HG03342 (cell line): ENCODE measurements around the gene ID3.

ENCODE experiments used
- ATAC-seq: cut with Tn5 transposase; IDR thresholded peaks from one replicate; pipeline ENCODE4 v1.9.1; 2021; ENCODE audit warnings: mild to moderate bottlenecking, moderate library complexity; ENCODE audit not compliant: unreplicated experiment

The ID3 gene, protein sequence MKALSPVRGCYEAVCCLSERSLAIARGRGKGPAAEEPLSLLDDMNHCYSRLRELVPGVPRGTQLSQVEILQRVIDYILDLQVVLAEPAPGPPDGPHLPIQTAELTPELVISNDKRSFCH

DNA sequence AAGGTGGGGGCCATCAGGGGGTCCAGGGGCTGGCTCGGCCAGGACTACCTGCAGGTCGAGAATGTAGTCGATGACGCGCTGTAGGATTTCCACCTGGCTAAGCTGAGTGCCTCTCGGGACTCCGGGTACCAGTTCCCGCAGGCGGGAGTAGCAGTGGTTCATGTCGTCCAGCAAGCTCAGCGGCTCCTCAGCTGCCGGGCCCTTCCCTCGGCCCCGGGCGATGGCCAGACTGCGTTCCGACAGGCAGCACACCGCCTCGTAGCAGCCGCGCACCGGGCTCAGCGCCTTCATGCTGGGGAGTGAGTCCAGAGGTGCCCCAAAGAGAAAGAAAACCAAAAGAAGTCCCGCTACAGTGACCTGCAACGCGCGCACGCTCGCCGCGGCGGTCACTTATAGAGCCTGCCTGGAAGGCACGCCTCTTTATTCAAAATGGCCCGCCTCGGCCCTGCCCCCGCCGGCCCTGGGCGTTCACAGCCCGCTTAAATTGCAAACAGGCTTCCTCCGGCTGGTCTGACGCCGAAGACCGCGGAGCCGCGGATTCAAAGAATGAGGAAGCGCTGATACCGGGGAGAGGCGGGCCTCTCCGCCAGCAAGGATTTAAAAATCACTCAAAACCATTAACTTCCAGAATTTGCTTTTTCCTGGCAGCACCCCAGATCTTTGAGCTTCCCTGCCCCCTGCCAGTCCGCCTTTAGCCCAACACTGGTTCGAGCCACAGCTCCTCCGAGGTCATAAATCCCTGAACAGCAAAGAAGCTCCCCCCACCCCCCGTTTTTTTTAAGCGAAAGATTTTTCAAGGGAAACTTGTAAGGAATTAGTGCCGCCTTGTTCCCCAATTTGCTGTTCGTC, at the start of gene ID3:
TSS of gene ID3 (minus strand) at position 366 of the 849 bp plus-strand sequence. CDS start at position 291, 75 bp downstream.
- ATAC-seq: peak; percentile 60

DNA sequence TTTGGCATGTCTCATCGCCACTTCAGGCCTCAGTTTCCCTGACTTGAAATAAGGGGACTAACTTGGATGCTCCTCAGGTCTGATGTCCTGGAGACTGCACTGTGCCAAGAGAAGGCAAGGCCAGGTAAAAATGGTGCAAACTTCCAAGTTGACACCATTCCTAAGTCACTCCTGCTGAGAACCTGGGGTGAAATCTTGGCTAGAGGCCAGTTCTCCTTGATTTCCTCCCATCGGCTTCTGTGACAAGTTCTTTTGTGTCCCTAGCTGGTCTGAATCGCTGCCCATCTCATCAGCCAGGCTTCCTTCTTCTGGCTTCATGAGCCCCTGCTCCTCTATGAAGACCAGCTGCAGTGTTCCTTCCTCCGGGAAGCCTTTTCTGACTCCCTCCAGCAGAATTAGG, 48.6 kb upstream of the ID3 start:
- ATAC-seq: no peak

DNA sequence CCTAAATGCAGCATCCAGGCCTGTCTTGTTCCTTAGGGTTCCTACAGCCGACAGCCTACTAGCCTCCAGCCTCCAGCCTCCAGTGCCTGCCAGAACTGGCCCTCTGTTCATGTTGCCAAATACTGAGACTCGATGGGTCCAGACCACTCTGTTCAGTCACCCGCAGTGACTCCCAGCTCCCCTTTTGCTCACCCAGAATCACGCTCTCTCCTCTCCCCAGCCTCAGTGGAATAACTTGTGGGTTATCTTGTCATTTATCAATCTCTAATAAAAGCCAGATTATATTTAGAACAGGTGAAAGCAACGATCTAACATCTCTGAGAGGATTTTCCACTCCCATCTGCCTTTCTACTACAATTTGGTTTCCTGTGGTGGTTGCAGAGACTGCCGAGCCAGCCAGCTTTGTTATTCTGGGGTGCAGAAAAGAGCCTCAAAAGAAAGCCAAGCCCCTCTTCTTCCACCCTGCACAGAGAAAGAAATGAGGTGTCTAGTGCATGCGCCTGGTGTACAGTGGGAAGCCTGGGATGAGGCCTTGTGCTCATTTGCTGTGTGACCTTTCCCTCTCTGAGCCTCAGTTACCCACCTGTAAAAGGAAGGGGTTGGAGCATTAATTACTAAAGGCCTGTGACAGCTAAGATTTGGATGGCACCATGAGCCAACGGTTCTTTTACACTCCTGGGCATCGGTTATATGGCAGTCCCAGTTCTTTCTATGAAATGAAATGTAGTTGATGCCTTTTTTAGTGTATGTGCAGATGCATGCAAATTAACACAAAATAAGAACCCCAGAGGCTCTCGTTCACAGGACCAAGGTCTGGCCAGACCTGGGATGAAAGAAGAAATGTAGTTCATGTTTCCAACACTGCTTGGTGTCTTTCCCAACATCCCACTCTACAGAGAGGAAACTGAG, 42.9 kb upstream of the ID3 start:
- ATAC-seq: no peak

DNA sequence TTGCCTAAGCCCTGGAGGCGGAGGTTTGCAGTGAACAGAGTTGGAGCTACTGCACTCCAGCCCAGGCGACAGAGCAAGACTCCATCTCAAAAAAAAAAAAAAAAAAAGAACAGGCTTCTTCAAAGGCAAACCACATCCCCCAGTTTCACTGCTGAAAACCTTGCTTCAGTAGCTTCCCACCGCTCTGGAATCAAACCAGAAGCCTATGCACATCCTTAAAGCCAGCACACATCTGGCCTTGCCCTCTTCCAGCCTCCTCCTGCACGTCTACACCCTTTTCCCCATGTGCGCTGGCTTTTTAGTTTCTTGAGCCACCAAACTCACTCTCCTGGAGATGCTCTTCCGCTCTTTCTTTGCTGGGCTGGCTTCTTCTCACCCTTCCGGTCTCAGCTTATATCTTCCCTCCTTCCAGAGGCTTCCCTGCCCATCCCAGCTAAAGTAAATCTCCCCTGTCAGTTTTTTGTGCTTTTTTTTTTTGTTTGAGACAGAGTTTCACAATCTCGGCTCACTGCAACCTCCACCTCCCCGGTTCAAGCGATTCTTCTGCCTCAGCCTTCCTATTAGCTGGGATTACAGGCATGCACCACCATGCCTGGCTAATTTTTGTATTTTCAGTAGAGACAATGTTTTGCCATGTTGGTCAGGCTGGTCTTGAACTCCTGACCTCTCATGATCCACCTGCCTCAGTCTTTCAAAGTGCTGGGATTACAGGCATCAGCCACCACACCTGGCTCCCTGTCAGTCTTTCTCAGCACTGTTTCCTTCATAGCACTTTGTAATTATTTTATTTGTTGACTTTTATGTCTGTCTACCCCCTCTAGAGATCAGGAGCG, 42.0 kb upstream of the ID3 start:
- no peak for ATAC-seq

DNA sequence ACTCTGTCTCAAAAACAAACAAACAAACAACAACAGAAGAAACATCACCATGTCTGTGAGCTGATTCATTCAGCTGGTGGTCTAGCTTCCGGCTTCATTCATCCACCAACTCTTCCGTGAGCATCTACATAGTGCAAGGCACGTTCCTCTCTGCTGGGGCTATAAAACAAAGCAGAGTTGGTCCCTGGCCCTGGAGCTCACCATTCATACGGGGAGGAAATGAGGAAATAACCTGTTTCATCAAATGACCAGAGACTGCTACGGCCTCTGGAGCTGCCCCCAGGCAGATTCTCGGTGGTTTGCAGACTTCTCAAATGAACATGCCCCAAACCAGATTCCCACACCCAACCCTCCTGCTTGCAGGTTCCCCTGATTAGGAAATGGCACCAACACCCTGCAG, 41.0 kb upstream of the ID3 start:
- ATAC-seq: no peak

DNA sequence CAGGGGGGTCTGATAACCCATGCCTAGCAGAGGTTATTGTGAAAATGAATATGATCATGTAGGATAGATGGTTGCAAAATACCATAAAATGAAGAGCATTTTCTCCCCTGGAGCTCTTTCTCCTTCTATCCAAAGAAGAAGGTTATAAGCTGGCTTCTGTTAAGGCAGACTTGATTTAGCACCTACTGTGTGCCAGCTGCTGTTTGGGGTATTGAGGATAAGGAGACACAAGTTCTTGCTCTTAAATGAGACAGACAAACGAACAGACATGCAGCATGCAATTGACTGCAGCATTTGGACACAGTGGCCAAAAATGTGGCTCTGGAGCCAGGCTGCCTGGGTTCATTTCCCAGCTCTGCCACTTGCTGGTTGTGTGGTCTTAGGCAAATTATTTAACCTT, 39.8 kb upstream of the ID3 start:
- ATAC-seq: no peak

DNA sequence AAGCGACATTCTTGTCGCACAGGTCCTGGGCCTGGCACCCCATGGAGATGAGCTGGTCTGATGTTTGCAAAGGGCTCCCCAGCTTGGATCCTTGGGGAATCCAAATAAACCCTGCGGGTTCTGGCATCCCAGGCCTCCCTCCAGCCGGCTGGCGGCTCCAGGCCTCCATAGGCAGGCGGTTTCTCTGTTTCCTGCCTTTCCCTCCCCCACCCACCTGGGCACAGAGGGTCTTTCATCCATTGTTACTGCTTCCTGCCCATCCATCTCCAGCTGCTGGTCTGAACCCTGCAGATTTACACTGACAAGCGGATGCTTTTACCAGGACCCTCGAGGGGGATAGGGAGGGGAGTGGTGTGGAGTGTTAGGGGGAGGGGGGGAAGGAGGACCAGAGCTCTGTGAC, 39.1 kb upstream of the ID3 start:
- ATAC-seq: no peak

DNA sequence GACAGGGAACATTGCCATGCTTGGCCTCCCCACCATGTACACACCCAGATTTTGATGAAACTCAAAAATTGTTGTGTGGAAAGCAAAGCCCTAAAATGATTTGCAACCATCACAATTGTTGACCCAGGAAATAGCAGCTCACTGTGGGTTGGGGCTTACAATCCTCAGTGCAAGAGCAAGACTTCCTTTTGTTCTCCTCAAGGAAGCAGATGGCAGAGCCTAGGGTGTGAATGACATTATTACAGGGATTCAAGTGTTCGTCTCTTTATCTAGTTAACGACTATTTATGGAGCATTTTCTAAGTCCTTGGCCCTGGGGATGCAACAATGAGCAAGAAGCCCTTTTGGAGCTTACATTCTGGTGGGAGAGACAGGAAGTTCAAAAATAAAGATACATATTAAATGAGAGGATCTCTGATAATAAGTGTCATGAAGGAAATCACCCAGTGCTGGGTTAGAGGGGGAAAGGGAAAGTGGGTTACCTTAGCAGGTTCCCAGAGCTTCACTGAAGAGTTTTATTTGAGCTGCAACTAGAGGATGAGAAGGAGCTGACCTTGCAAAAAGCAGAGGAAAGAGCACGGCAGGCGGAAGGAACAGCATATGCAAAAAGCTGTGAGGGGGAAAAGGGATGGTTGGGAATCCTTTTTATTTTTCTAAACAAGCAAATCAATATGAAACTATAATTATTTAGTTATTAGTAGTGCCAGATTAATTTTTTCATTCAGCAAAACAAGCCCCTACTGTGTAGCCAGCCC, 38.5 kb upstream of the ID3 start:
- ATAC-seq: no peak

DNA sequence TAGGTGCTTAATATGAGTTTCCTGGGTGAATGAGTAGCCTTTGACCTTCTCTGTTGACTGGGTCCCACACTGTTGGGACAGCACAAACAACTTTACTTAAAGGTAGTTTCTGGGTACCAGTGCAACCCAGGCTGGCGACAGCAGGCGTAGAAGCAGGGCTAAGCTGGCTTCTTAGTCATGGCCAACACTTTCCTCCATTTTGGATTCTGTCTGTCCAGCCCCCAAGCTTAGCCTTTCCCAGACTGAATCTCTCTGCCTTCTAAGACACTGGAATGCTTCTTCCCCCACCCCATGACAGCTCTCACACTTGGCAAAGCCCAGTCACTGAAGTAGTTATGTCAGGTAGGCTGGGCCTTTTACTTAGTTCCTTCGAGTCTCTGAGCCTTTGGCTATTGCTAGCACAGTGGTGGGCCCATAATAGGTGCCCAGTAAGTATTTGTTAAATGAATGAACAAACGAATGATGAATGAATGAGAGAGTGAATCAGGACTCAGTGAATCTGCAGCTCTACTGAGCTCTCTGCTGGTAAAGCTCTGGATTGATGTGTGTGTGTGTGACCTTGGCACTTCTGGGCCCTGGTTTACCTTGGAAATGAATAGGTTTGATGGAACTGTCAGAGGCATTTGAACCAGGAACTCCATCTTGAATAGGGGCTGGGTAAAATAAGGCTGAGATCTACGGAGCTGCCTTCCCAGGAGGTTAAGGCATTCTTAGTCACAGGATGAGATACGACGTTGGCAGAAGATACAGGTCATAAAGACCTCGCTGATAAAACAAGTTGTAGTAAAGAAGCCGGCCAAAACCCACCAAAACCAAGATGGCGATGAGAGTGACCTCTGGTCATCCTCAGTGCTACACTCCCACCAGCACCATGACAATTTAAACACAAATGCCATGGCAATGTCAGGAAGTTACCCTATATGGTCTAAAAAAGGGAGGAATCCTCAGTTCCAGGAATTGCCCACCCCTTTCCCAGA, 37.4 kb upstream of the ID3 start:
- ATAC-seq: no peak

DNA sequence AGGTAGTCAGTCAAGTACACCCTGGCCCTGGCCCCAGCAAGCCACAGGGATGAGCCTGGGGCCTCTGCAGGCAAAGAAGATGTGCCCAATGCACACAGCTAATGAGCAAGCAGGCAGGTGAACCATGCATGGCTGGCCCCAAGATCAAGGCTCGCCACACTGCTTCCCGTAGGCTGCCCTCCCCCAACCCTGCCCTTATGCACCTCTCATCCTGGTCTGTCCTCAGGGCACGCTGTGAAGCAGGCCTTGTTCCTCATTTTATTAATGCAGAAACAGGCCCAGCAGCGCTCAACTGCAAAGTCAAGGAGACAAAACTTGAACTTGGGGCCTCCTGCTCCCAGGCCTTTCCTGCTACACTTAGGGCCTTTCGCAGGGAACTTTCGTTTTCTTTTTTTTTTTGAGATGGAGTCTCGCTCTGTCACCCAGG, 35.6 kb upstream of the ID3 start:
- ATAC-seq: peak; percentile 36

DNA sequence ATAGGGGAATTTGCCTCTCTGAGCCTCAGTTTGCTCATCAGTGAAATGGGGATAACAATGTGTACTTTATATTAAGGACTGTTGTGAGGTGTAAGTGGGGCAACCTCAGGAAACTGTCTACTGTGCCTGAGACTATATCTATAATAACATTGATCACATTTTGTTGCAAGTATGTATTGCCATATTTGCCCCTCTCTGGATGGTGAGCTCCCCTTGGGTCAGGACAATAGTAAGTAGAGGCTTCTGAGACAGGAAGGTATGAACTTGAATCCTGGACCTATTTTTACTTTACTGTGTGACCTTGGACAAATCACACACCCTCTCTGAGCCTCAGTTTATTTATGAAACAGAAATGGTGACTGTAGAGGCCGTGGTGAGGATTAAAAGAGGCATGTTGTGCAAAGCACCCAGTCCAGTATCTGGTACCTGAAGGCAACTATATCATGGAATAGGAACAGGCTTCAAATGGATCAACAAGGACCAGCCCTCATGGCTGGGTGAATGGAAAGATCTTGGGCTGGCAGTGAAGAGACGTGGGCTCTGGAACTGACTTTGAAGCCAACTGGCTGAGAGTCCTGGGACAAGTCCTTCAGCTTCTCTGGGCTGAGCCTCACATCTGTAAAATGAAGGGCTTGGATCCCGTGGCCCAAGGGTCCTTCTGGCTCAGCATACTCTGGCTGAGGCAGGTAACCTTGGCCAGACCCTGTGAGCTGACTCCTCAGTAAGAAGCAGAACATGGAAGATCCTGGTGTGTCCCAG, 35.0 kb upstream of the ID3 start:
- ATAC-seq: no peak

DNA sequence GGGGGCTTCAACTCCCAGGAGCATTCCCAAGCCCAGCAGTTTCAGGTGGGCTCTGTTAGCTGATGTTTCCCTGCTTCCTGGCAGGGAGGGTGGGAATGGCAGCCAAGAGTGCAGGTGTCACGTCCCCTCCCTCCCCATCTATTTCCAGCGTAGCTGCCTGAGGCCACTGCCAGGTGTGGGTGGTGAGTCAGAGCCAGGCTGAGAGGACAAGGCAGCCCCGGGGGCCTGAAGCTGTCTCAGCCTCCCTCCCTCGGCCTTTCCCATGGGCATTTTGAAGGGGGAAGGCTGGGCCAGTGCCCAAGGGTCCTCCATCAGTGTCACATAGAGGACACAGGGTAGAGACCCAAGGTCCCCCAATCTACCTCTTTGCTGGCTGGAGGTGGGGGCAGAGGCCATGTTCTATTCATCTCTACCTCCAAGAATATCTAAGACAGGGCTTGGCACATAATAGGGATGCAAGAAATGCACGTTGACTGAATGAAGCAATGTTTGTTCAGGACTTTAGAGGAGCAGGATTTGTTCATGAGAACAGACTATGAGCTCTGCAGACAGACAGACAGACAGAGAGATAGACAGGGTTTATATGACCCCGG, 34.4 kb upstream of the ID3 start:
- no peak for ATAC-seq

DNA sequence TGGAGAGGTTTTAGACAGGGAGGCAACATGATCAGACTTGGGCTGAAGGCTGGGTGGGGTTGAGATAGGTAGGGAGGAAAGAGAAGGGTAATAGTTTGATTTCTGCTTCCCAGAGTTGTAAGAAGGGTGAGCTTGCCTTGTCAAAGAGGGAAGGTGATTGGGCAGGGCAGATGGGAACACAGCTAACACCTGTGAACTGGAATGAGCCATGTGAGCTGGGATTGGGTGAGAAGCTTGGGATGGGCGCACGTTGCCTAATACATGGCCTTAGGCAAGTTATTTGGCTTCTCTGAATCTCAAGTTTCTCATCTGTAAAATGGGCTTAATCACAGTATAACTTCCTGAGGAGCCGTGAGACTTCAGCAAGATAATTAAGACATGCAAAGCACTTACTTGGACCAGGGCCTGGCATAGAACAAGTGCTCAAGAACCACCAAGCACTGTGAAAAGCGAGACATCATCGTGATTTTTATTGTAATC, 33.8 kb upstream of the ID3 start:
- ATAC-seq: no peak

DNA sequence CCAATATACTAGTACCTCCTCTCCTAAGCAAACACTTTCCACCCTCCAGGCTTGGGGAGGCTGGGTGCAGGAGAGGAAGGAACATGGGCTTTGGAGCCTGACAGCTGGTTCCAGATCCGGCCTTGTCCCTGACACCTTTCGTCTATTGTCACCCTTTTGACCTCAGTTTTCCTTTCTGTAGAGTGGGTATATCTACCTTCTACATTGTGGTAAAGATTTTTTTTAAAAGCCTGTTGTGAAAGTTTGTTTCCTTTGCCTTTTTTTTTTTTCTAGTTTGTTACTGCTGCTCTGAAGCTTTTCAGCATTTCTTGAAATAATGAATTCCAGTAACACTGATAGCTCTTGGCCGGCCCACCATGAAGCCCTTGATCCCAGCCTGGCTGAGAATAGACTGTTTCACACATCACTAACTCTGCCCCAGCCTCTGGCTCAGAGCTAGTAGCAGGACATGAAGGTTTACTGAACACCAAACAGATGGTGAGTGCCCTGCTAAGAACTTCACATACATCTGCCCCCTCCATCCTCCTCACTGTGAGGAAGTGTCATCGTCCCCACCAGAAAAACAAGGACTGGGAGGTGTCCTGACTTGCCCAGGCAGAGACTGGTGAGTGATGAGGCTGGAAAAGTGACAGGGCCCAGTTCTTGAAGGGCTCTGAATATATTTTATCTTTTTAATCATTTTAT, 33.0 kb upstream of the ID3 start:
- ATAC-seq: no peak

DNA sequence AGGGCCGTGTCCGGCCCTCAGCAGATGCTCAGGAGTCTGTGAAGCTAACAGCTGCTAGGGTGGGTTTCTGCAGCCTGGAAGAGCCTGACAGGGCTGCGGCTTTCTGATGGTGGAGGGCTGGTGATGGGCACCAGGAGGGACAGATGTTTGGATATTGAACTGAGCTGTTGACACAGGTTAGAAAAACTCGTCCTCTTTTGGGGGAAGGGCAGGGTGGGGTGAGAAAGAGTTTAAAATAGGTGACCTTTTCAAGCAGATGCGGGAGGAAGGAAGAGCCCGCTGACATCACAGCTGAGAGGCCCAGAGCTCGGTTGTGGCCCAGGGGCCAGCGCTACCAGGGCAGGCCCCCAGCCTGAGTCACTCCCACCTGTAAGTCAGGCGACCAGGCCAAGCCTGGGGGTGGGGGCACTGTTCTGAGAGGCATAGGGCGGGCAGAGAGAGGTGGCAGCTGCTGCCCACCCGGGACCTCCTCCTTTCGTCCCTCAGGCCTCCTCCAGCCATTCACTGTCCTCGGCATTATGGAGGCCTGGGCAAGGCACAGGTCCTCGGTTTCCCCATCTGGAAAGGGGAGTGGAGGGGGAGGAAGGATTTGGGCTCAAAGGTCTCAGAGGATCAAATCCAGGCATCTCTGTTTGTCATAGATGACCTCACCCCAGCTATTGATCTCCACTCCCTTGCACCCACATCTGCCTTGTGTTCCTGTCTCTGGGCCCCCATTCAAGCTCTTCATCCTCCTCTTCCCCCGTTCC, 32.3 kb upstream of the ID3 start:
- ATAC-seq: no peak

DNA sequence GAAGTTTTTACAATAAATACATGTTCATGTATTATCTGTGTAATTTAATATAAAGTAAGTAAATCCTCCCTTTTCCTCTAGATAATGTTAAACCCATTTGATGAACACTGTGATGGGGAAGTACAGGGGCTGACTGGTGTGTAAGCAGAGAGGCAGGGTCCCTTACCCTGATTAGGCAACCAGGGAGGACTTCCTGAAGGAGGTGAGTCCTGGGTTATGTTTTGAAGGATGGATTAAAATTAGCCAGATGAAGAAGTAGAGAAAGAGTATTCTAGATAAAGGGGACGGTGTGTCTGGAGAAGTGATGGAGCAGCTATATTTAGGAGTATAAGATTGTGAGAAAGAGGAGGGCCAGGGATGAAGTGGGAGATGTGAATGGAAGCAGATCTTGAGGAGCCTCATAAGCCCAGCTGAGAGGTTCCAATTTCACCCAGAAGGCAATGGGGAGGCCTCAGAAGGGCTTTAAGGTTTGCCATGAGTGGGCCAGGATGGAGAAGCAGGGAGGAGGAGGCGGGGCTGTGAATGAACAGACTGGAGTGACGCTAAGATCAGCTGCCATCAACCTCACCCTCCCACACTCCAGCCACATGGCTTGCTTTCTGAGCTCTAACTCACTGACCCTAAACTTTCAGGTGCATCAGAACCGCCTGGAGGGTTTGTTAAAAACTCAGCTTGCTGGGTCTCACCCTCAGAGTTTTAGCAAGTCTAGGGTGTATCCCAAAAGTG, 30.9 kb upstream of the ID3 start:
- ATAC-seq: no peak
